Measurements from ENCODE around the gene GRM5.

Gene GRM5

GRCh38 chr11:88494848-88495247 lies 570.9 kb downstream of the GRM5 start:
- TF ChIP-seq CTCF (IDR thresholded peaks at IDR 0.05; ENCODE audit: low read depth, low read length), result no peak
- TF ChIP-seq EZH2phosphoT487 (IDR thresholded peaks at IDR 0.05; ENCODE audit: low read depth), result no peak
- H3K27me3 ChIP-seq (ENCODE audit: low read depth, low read length), result no peaks in the 10 kb centered on the region
- no peak overlapping the region for H3K27ac ChIP-seq (ENCODE audit: low read length)
- H3K4me3 ChIP-seq (ENCODE audit: low read length), result no peak overlapping the region
- H3K9me3 ChIP-seq (ENCODE audit: insufficient read depth, low read length), result no peaks in the 10 kb centered on the region
- H2AFZ ChIP-seq (ENCODE audit: low read depth, low read length), result no peak overlapping the region
- peaks cover 3% of the 10 kb centered on the region; the same call in 1 of the 2 replicates for H3K4me1 ChIP-seq (ENCODE audit: low read length)
- no peak overlapping the region for H3K9ac ChIP-seq (ENCODE audit: low read length)
- H4K20me1 ChIP-seq (ENCODE audit: insufficient read depth, low read length), result no peaks in the 10 kb centered on the region
- H3K36me3 ChIP-seq (replicated peaks; ENCODE audit: low read depth, low read length), result no peaks in the 10 kb centered on the region
- H3K4me2 ChIP-seq (ENCODE audit: low read length), result no peak overlapping the region
- no peaks in the 10 kb centered on the region for H3K79me2 ChIP-seq (ENCODE audit: low read length)

GRCh38 chr11:88491674-88492073 lies 574.1 kb downstream of the GRM5 start:
- TF ChIP-seq CTCF (IDR thresholded peaks at IDR 0.05; ENCODE audit: low read depth, low read length), result no peak
- TF ChIP-seq EZH2phosphoT487 (IDR thresholded peaks at IDR 0.05; ENCODE audit: low read depth), result no peak
- peaks cover 3% of the 10 kb centered on the region; the same call in 1 of the 2 replicates for H3K4me1 ChIP-seq (ENCODE audit: low read length)

GRCh38 chr11:88489030-88489429 lies 576.8 kb downstream of the GRM5 start:
- no peak overlapping the region for H3K27ac ChIP-seq (ENCODE audit: low read length)
- H4K20me1 ChIP-seq (ENCODE audit: insufficient read depth, low read length), result no peaks in the 10 kb centered on the region
- no peaks in the 10 kb centered on the region for H3K79me2 ChIP-seq (ENCODE audit: low read length)
- H3K27me3 ChIP-seq (ENCODE audit: low read depth, low read length), result no peaks in the 10 kb centered on the region
- no peak overlapping the region for H3K9ac ChIP-seq (ENCODE audit: low read length)
- no peaks in the 10 kb centered on the region for H3K9me3 ChIP-seq (ENCODE audit: insufficient read depth, low read length)
- no peaks in the 10 kb centered on the region for H3K36me3 ChIP-seq (replicated peaks; ENCODE audit: low read depth, low read length)
- no peak for TF ChIP-seq CTCF (IDR thresholded peaks at IDR 0.05; ENCODE audit: low read depth, low read length)
- TF ChIP-seq EZH2phosphoT487 (IDR thresholded peaks at IDR 0.05; ENCODE audit: low read depth), result no peak
- H3K4me2 ChIP-seq (ENCODE audit: low read length), result no peak overlapping the region
- no peak overlapping the region for H2AFZ ChIP-seq (ENCODE audit: low read depth, low read length)
- H3K4me3 ChIP-seq (ENCODE audit: low read length), result no peak overlapping the region
- peaks cover 20% of the 10 kb centered on the region for H3K4me1 ChIP-seq (ENCODE audit: low read length)

More at GRCh38 chr11:88491674-88492073, 574.1 kb downstream of the GRM5 start:
- H3K9ac ChIP-seq (ENCODE audit: low read length), result no peak overlapping the region
- H3K27me3 ChIP-seq (ENCODE audit: low read depth, low read length), result no peaks in the 10 kb centered on the region
- H4K20me1 ChIP-seq (ENCODE audit: insufficient read depth, low read length), result no peaks in the 10 kb centered on the region
- H3K79me2 ChIP-seq (ENCODE audit: low read length), result no peaks in the 10 kb centered on the region
- H3K36me3 ChIP-seq (replicated peaks; ENCODE audit: low read depth, low read length), result no peaks in the 10 kb centered on the region
- no peak overlapping the region for H3K27ac ChIP-seq (ENCODE audit: low read length)
- no peak overlapping the region for H3K4me3 ChIP-seq (ENCODE audit: low read length)
- no peaks in the 10 kb centered on the region for H3K9me3 ChIP-seq (ENCODE audit: insufficient read depth, low read length)
- no peak overlapping the region for H3K4me2 ChIP-seq (ENCODE audit: low read length)
- no peak overlapping the region for H2AFZ ChIP-seq (ENCODE audit: low read depth, low read length)

- no peak overlapping the region for H3K27ac ChIP-seq (ENCODE audit: low read length)
- H3K4me3 ChIP-seq (ENCODE audit: low read length), result no peak overlapping the region
- H3K36me3 ChIP-seq (replicated peaks; ENCODE audit: low read depth, low read length), result no peaks in the 10 kb centered on the region
- no peak overlapping the region for H2AFZ ChIP-seq (ENCODE audit: low read depth, low read length)
- H3K9ac ChIP-seq (ENCODE audit: low read length), result no peak overlapping the region
- H3K4me1 ChIP-seq (ENCODE audit: low read length), result peaks cover 32% of the 10 kb centered on the region
- no peaks in the 10 kb centered on the region for H4K20me1 ChIP-seq (ENCODE audit: insufficient read depth, low read length)
- no peaks in the 10 kb centered on the region for H3K27me3 ChIP-seq (ENCODE audit: low read depth, low read length)
- no peak overlapping the region for H3K4me2 ChIP-seq (ENCODE audit: low read length)
- no peaks in the 10 kb centered on the region for H3K9me3 ChIP-seq (ENCODE audit: insufficient read depth, low read length)
- TF ChIP-seq EZH2phosphoT487 (IDR thresholded peaks at IDR 0.05; ENCODE audit: low read depth) (no peak), CTCF (IDR thresholded peaks at IDR 0.05; ENCODE audit: low read depth, low read length) (no peak)
- H3K79me2 ChIP-seq (ENCODE audit: low read length), result no peaks in the 10 kb centered on the region
These were observed 578.1 kb downstream of the GRM5 start for GRCh38 chr11:88487646-88488045.
